BLaER1 (cell line): Measurements from ENCODE around the gene ARL13B.
A peak's percentile ranks its signal among the peaks of the same experiment; 100 is the strongest.

Source experiments
- H3K27ac ChIP-seq: shearing (Covaris generic); formaldehyde crosslinking; 2 replicates; pipeline ENCODE4 v1.8.1; 2022
- H3K27me3 ChIP-seq: shearing (Covaris generic); formaldehyde crosslinking; 2 replicates; pipeline ENCODE4 v1.8.1; 2022
- H3K36me3 ChIP-seq: shearing (Covaris generic); formaldehyde crosslinking; 2 replicates; pipeline ENCODE4 v1.8.1; 2022
- H3K4me1 ChIP-seq: shearing (Covaris generic); formaldehyde crosslinking; 2 replicates; pipeline ENCODE4 v1.8.1; 2022
- H3K4me2 ChIP-seq: shearing (Covaris generic); formaldehyde crosslinking; 2 replicates; pipeline ENCODE4 v1.8.1; 2022
- H3K4me3 ChIP-seq: shearing (Covaris generic); formaldehyde crosslinking; 2 replicates; pipeline ENCODE4 v1.8.1; 2022
- H3K9ac ChIP-seq: shearing (Covaris generic); formaldehyde crosslinking; 2 replicates; pipeline ENCODE4 v1.8.1; 2022
- H3K9me3 ChIP-seq: shearing (Covaris generic); formaldehyde crosslinking; 2 replicates; pipeline ENCODE4 v1.8.1; 2022
- H4K20me1 ChIP-seq: shearing (Covaris generic); formaldehyde crosslinking; 2 replicates; pipeline ENCODE4 v1.8.1; 2022
- Cebpa-rat ChIP-seq: shearing (Covaris generic); IDR thresholded peaks from 2 replicates; pipeline ENCODE4 v1.8.1; 2022

ARL13B gene

GRCh38 chr3:93992207-93992606, 12.3 kb downstream of the ARL13B start:
- H3K9me3 ChIP-seq = no peaks in the 10 kb centered on the region
- no peak overlapping the region for H3K9ac ChIP-seq
- no peaks in the 10 kb centered on the region for H3K27me3 ChIP-seq
- no peaks in the 10 kb centered on the region for H3K4me1 ChIP-seq
- no peak for TF ChIP-seq Cebpa-rat
- no peaks in the 10 kb centered on the region; the same call in 1 of the 2 replicates for H4K20me1 ChIP-seq
- no peak overlapping the region for H3K27ac ChIP-seq
- no peak overlapping the region for H3K4me3 ChIP-seq
- no peaks in the 10 kb centered on the region for H3K36me3 ChIP-seq
- no peak overlapping the region for H3K4me2 ChIP-seq

GRCh38 chr3:93994056-93994455, 14.1 kb downstream of the ARL13B start:
- Histone ChIP-seq H3K9me3 (no peaks in the 10 kb centered on the region), H3K27ac (no peak overlapping the region), H3K27me3 (no peaks in the 10 kb centered on the region), H3K4me2 (no peak overlapping the region), H3K36me3 (0 out of 2 replicates have a peak, but pooled peaks cover 4% of the 10 kb centered on the region), H4K20me1 (no peaks in the 10 kb centered on the region; the same call in 1 of the 2 replicates), H3K4me3 (no peak overlapping the region), H3K4me1 (no peaks in the 10 kb centered on the region), H3K9ac (no peak overlapping the region)
- no peak for TF ChIP-seq Cebpa-rat

DNA sequence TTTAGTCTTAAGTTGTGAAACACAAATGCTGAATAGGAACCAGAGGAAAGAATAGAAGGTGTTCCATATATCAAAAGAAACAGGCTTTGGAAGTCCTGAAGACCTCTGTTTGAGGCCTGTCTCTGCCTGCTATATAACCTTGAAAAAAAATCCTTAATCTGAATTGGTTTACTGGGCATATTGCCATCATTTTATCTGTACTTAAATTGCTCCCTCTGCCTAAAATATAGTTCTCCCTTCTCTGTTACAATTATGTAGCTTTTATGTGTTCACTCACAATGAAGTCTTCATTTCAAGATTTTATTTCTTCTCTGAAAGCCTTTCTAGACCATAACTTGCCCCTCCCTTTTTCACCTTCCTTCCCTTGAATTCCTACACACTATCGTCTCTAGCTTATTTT, 21.2 kb downstream of the ARL13B start:
- Histone ChIP-seq H3K27ac (no peak overlapping the region), H4K20me1 (no peaks in the 10 kb centered on the region), H3K9me3 (no peaks in the 10 kb centered on the region), H3K27me3 (no peaks in the 10 kb centered on the region), H3K4me2 (no peak overlapping the region), H3K9ac (no peak overlapping the region), H3K4me1 (no peaks in the 10 kb centered on the region), H3K4me3 (no peak overlapping the region), H3K36me3 (0 out of 2 replicates have a peak, but pooled peaks cover 4% of the 10 kb centered on the region)
- no peak for TF ChIP-seq Cebpa-rat

DNA sequence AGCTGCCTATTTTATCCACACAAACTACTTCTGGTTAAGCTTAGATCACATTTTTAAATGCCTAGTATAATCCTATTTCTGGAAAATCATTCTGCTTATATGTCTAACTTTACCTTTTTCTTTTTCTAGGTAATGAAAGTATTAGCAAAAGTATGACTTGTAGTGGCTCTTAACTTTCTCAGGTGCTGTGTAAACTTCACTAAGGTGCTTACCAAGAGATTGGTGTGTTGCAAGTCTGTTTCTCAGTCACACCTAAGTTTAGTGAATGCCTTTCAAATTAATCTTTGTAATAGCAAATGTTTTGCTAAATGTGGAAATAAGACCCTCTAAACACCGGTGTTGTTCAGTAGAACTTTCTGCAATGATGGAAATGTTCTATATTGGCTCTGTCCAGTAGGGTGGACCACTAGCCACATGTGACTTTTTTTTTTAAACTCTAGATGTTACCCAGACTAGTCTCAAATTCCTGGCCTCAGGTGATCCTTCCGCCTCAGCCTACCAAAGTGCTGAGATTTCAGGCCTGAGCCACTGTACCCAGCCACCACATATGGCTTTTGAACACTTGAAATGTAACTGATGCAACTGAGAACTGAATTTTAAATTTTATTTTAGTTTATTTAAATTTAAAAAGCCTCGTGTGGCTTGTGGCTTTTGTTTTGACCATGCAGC, 22.0 kb downstream of the ARL13B start:
- TF ChIP-seq Cebpa-rat = no peak
- Histone ChIP-seq H3K9me3 (no peaks in the 10 kb centered on the region), H4K20me1 (no peaks in the 10 kb centered on the region), H3K27ac (no peak overlapping the region), H3K4me1 (no peaks in the 10 kb centered on the region), H3K27me3 (no peaks in the 10 kb centered on the region), H3K36me3 (peaks cover 7% of the 10 kb centered on the region; the same call in 1 of the 2 replicates), H3K9ac (no peak overlapping the region), H3K4me2 (no peak overlapping the region), H3K4me3 (no peak overlapping the region)

- Histone ChIP-seq H3K4me3 (no peak overlapping the region), H3K27ac (no peak overlapping the region), H4K20me1 (no peaks in the 10 kb centered on the region), H3K9ac (no peak overlapping the region), H3K9me3 (no peaks in the 10 kb centered on the region; the same call in 1 of the 2 replicates), H3K36me3 (peaks cover 9% of the 10 kb centered on the region; the same call in 1 of the 2 replicates), H3K27me3 (no peaks in the 10 kb centered on the region), H3K4me2 (peak overlapping the region; percentile 38; the same call in 1 of the 2 replicates), H3K4me1 (no peaks in the 10 kb centered on the region)
- no peak for TF ChIP-seq Cebpa-rat
Measured at GRCh38 chr3:94004301-94004910, 24.5 kb downstream of the ARL13B start.

GRCh38 chr3:94008253-94008652, 28.3 kb downstream of the ARL13B start:
- no peak overlapping the region for H3K27ac ChIP-seq
- no peak overlapping the region for H3K4me2 ChIP-seq
- no peaks in the 10 kb centered on the region; the same call in 1 of the 2 replicates for H3K9me3 ChIP-seq
- no peak for TF ChIP-seq Cebpa-rat
- peaks cover 9% of the 10 kb centered on the region; the same call in 1 of the 2 replicates for H3K36me3 ChIP-seq
- no peaks in the 10 kb centered on the region for H3K27me3 ChIP-seq
- H3K4me1 ChIP-seq = no peaks in the 10 kb centered on the region
- no peak overlapping the region for H3K9ac ChIP-seq
- no peaks in the 10 kb centered on the region for H4K20me1 ChIP-seq
- no peak overlapping the region for H3K4me3 ChIP-seq

GRCh38 chr3:94009608-94010007, 29.7 kb downstream of the ARL13B start:
- H3K4me3 ChIP-seq = no peak overlapping the region
- H3K27ac ChIP-seq = no peak overlapping the region
- no peaks in the 10 kb centered on the region for H3K27me3 ChIP-seq
- H3K4me1 ChIP-seq = peaks cover 1% of the 10 kb centered on the region
- H3K4me2 ChIP-seq = no peak overlapping the region
- peaks cover 13% of the 10 kb centered on the region; the same call in 1 of the 2 replicates for H3K36me3 ChIP-seq
- TF ChIP-seq Cebpa-rat = no peak
- H4K20me1 ChIP-seq = no peaks in the 10 kb centered on the region
- no peaks in the 10 kb centered on the region; the same call in 1 of the 2 replicates for H3K9me3 ChIP-seq
- no peak overlapping the region for H3K9ac ChIP-seq

DNA sequence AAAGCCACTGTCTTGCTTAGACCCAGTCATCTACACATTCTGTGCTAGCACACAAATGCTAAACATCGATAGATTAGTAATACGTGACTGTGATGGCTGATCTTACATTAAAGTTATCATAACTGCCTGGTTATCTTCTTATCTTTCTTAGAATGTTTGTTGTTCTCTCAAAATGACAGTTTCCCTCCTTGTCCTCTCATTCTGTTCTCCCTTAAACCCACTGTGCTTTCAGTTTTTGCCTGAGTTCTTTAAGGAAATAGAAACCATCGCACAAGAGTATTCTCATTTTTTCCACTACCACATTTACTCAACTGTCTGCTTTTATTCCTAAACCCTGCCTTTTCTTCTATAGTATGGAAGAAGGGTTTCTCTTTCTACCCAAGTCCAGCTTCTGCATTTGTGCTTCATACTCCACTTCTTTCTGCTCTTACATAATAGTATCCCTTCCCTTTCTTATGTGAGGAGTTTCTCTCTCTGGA, 31.3 kb downstream of the ARL13B start:
- H3K27ac ChIP-seq = no peak overlapping the region
- H4K20me1 ChIP-seq = no peaks in the 10 kb centered on the region
- peaks cover 13% of the 10 kb centered on the region; the same call in 1 of the 2 replicates for H3K36me3 ChIP-seq
- H3K9ac ChIP-seq = no peak overlapping the region
- H3K4me3 ChIP-seq = no peak overlapping the region
- no peak overlapping the region for H3K4me2 ChIP-seq
- H3K4me1 ChIP-seq = peaks cover 10% of the 10 kb centered on the region
- H3K9me3 ChIP-seq = no peaks in the 10 kb centered on the region; the same call in 1 of the 2 replicates
- H3K27me3 ChIP-seq = no peaks in the 10 kb centered on the region
- TF ChIP-seq Cebpa-rat = no peak

- TF ChIP-seq Cebpa-rat = no peak
Measured at GRCh38 chr3:94012185-94012584, 32.2 kb downstream of the ARL13B start.

GRCh38 chr3:94015025-94015424, 35.1 kb downstream of the ARL13B start:
- Histone ChIP-seq H3K9me3 (no peaks in the 10 kb centered on the region), H3K27me3 (no peaks in the 10 kb centered on the region), H4K20me1 (no peaks in the 10 kb centered on the region), H3K36me3 (0 out of 2 replicates have a peak, but pooled peaks cover 3% of the 10 kb centered on the region), H3K4me1 (peaks cover 10% of the 10 kb centered on the region), H3K4me3 (no peak overlapping the region), H3K9ac (no peak overlapping the region), H3K27ac (no peak overlapping the region), H3K4me2 (peak overlapping the region; percentile 37)
- no peak for TF ChIP-seq Cebpa-rat

More at GRCh38 chr3:94012185-94012584, 32.2 kb downstream of the ARL13B start:
- H4K20me1 ChIP-seq = no peaks in the 10 kb centered on the region
- peaks cover 10% of the 10 kb centered on the region for H3K4me1 ChIP-seq
- 0 out of 2 replicates have a peak, but pooled peaks cover 7% of the 10 kb centered on the region for H3K36me3 ChIP-seq
- H3K4me3 ChIP-seq = no peak overlapping the region
- no peak overlapping the region for H3K27ac ChIP-seq
- no peaks in the 10 kb centered on the region; the same call in 1 of the 2 replicates for H3K9me3 ChIP-seq
- H3K9ac ChIP-seq = no peak overlapping the region
- H3K4me2 ChIP-seq = no peak overlapping the region
- H3K27me3 ChIP-seq = no peaks in the 10 kb centered on the region
